CD4-positive, alpha-beta T cell treated with Interleukin-17A for 4 hours (primary cell): ENCODE data around the gene FAM3D.

ENCODE experiments used
- DNase-seq: peaks from one replicate; pipeline ENCODE4 v3.0.0-alpha.2; 2020; ENCODE audit warnings: mixed read lengths

FAM3D gene

DNA sequence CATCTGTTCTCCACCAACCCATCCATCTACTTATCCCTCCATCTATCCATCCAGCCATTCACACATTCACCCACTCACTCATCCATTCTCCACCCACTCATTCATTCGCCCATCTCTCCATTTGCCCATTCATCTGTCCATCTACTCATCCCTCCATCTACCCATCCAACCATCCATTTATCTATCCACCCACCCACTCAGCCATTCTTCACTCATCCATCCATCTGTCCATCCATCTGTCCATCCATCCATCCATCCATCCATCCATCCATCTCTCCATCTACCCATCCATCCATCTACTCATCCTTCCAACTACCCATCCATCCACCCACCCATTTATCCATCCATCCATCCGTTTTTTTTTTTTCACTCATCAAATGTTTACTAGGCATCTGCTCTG lies 13.9 kb downstream of the FAM3D start:
- no peak for DNase-seq

DNA sequence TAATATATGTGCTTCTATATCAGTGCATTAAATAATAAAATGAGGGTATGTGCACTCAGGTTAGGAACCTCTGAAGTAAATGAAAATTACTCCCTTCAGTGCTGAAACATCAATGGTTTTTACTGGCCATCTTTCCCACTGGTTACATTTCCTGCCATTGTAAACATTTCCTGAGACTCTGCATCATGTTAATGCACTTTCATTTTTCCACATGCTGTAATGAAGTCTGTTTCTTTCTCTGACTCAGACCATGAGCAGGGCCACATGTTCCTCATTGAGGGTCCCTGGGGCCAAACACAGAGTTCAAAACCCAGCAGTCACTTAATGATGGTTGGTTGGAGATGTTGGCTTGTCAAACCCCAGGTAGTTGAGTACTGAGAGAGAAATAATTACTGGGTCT lies 15.3 kb downstream of the FAM3D start:
- no peak for DNase-seq

DNA sequence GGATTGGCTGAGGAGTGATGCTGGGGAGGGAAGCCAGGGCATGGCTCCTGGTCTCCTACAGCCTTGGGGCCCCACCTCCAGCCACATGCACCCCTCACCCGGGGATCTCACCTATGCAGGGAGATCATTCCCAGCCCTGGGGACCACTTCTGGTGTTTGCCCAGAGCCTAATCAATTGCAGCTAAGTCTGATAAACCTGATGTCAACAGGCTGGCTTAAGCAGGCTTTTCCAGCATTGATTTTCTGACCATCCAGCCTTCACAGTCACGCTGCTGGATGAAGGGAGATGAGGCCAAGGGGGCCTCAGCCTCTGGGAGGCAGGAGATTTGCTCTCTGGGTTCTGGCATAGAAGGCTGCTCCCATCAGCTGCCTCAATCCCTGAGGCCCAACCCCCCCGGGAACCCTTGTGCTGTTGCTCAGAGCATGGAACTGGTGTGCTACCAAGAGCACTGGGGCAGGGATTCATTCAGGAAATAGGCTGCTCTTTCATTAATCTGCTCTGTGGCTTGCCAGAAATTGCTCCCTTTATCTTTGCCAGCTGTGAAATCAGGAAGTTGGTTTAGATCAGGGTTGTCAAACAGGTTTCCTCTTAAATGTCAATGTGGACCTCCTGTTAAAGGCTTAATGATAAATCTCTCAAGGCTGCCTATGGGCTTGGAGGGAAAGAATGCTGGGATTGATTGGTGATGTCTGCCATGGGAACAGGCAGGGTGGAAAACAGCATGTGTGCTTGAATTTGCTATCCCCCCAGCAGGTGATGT lies 19.0 kb downstream of the FAM3D start:
- no peak for DNase-seq

DNA sequence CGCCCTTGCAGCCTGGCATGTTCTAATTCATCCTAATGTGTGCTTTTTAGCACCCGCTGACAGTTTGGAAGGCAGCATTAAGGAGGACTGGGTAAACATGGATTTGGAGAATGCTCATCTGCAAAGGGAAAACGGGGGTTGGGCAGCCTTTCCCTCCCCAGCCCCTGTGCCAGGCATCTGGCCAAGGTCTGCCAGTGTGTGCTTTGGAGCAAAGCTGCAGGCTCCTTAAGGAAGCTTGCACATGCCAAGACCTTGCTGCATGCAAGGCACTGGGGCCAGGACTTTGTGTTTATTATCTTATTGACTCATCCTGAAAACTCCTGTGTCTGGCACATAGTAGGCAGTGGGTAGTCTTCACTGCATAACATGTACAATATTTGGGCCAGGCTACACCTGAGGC lies 20.1 kb downstream of the FAM3D start:
- no peak for DNase-seq

DNA sequence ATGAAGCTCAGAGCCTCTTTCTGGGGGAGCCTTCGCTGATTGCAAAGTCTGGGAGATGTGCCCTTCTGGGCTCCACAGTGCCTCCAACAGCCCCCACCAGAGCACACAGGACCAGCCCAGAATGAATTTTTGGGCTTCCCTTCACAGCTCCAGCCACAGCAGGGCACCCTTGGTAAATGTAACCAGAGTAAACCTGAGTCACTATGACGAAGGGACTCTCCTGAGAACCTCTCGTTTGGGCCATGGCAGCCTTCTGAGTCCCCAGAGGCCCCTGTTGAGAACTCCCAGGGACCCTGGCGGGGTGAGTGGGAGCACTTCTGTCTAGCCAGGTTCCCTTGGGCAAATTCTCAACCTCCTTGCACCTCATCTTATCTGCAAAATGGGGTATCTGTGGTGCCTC lies 20.8 kb downstream of the FAM3D start:
- no peak for DNase-seq

DNA sequence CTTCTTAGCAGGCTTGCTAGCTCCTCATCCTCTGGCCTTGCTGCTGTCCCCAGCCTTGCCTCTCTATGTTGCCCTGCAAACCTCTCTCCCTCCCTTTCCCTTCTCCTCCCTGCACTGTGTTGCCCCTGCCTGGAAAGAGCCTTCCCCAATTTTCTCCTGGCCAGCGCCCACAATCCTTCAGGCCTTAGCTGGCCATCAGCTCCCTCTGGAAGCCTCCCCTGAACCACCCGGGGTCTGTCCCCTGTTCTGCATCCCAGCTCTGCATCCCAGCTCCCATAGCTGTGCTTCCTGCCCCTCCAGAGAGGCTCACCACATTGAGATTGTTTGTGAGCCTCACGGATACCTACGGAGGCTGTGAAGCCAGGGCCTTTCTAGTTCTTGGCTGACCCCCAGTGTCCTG lies 23.7 kb downstream of the FAM3D start:
- DNase-seq = no peak

DNA sequence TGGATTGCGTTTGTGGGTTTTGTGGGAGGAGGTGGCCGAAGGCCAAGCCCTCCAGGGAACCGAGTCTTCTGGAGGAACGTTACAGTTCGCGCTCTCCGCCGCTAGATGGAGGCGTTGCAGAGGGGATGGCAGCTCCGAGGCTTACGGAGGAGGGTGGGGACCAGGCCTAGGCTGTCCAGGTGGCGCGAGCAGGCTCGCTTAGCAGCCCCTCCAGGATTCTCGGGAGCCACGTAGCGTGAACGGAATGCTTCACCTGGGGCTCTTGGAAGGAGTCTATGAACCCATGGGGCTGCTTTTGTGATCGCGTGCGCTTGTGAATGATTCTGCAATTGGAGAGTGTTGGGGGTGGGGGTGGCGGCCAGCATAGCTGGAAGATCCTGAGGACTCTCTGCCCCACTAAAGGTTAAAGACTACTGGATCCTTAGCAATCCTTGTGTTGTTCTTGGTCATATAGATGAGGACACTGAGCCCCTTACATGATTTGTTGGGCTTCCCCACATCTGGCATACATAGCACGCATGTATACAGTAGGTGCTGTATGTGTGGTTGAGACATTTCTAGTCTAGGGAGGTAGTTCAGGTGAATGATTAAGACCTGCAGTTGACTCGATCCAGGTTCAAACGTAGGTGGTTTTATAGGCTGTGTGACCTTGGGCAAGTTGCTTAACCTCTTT lies 25.7 kb downstream of the FAM3D start:
- peak; percentile 53 for DNase-seq

DNA sequence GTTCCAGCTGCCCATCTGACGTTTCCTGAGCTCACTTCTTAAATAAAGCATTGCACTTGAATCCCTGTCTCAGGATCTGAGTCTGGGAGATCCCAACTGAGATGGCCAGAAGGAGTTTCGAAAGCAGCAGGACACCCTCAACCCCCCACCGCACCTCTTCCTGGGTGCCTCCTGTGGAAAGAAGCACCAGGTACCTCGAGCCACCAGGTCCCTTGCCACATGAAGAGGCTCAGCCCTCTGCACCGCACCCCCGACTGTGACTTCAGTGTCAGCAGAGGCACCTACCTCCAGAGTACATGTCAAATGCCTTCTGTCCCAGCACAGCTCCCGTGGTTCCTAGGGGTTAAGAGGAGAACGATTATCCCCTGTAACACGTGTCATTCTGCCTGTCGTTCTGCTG lies 26.7 kb downstream of the FAM3D start:
- no peak for DNase-seq

DNA sequence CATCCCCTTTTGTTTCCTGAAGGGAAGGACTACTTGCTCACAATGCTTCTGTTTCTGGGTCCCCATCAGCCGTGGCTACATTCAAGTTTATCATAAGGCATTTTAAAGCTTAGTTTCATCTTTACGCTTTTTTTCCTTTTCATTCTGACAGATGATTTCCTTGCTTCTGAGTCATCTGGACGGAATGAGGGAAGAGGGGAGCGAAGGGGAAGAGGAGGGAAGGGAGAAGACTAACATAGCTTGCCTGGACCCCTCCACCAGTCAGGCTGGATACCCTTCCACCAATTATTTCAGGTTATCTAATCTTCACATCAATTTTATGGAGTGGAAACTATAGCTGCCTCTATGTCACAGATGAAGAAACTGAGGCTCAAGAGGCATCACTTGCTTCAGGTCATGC lies 27.6 kb downstream of the FAM3D start:
- no peak for DNase-seq

DNA sequence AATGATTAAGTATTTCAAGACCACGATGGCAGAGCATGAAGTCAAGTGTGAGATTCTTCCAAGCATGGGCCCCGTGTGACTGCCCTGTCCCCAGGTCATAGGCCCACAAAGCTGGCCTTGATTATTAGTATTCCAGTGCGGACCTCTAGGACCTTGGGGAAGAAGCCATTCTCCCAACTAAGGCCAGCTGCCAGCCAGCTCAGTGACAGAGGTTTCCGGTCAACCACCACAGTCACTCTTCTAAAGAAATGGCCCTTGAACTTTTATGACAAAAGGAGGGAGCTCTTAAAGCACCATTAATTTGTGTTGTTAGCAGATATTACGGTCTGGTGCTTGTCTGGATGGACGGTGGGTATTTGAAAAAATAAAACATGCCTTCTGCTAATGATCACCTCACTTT lies 28.0 kb downstream of the FAM3D start:
- DNase-seq = no peak

DNA sequence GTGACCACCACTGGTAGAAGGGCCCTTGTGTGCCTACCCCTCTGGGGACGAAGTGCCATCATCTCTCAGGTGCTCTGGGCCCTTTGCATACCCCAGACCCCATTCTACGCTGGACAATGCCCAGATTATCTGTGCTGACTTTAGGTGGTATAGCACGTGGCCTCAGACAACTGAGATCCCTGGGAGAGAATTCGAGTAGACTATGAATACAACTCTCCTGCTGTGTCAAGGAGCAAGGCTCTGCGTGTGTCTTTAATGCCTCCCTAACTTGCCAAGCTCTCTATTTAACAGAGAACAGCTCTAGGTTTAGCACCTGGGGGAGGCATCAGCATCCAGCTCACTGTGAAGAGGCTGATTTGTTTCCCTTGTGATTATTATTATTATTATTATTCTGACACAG lies 29.1 kb downstream of the FAM3D start:
- DNase-seq = no peak

DNA sequence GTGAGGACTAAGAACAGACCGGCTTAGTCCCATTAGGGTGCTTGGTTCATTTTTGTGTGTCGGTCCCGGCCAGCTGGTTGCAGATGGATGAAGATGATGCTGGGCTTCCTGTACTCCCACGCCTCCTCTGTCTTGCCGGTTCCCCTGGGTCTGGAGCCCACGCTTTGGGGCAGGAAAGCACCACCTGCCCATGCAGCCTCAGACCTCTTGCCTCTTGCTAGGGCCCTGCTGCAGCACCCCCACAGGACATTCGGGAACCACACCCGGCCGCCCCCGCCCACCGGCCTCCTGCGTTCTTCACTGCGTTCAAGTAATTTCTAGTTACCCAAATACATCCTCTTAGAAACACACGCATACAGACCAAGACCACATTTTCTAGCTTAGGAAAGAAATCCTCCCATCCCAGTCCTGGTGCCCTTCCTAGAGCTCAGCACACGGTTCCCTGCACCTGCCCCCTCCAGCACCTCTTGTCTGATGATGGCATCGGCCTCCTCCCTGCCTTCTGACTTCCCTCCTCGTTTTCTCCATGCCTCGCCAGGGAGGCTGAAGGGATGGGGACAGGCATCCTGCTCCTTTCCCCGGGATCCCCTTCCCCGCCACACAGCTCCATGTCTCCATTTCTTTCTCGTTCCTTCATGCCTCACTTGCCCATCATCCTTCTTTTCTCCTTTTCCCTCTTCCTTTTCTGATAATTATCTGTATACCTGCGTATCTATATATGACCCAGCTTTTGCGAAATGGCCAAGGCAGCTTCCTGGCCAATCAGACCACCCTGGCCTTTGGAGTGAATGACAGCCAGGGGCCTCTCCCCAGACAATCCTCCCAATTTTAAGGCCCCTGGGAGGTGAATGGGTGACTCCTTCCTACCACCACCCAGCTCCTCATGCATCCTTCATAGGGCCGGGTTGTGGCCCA lies 30.9 kb downstream of the FAM3D start:
- DNase-seq = no peak

DNA sequence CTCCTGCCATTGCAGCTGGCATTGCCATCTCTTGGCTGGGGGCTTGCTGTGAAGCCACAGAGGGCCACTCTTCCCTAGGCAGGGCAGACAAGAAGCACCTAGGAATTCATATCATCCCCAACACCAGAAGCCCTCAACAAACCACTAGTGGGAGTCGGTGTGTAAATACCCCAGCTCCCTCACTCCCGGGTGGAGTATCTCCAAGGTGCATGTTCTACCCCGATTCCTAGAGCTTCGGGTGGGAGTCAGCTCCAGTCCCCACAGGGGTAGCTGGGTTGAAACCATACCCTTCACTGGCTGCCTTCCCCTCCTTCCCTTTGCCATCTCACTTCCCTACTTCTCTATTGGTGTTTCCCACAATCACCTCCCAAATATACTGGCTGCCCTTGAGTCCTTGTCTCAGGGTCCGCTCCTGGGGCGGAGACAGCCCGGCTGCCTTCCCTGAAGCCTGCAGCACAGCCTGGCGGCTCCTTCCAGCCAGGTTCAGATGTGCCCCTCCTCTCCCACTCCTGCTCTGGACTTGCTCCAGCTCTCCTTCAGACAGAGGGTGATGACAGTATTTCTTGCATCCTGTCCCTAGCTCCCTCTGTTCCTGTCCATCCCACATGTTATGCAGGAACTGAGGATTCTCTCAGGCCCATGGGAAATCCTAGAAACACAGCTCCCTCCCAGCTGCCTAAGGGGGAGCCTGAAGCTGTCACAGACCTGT lies 33.3 kb downstream of the FAM3D start:
- no peak for DNase-seq

DNA sequence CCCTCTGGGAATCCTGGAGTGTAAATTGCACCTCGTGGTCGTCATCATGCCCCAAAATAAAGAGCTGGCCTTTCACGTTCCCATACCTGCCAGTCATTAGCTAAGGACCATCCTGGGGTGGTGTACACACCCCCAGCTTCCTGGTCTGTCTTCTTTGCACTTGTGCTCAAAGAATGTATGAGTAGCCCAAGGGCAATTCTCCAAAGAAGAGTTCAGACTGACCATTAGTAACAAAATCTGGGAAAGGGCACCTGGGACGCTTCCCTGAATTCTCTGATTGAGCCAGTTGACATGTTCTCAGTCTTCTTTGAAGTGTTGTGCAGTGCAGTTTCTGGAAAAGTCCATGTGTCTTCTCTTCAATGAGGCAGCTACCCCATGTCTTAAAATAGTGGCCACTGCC lies 34.8 kb downstream of the FAM3D start:
- DNase-seq = no peak

DNA sequence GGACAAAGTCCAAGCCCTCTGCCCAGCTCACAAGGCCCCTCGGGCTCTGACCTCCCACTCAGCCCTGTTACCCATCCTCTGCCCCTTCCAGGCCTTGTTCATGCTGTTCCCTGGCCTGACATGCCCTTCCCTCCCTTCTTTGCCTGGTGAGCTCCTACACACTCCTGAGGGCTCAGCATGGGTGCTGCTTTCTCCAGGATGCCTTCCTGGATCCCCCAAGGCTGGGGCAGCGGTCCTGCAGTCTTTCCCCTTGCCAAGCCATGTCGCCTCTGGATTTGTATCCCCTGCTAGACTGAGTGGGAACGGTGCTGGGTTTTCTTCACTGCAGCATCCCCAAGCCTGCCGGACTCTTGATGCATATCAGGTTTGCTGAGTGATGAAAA lies 35.9 kb downstream of the FAM3D start:
- no peak for DNase-seq

DNA sequence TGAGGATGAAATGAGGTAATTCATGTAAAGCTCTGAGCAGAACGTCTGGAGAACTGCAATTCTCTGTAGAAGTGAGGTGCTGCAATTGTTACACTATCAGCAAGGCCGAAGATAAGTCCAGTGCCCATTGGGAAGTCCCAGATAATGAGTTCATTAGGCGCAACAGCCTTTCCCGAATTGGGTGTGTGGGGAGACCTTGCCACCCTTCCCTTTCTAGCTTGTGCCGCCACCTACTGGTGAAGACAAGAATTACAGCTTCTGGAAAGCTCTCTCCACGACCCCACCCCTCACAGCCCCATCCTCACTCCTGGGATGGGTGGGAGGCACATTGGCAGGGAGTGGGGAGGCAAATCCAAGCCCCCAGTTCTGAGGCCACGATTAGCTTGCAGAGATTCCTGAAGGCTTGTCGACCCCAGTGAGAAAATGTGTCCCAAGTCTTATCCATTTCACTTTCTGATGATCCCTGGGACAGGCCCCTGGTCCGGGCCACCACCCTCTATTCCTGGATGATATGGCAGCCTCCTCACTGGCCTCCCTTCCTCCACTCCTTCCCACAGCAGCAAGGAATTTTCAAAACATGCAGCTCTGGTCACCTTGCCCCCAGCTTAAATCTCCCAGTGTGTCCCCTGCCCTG lies 36.4 kb downstream of the FAM3D start:
- peak; percentile 60 for DNase-seq

DNA sequence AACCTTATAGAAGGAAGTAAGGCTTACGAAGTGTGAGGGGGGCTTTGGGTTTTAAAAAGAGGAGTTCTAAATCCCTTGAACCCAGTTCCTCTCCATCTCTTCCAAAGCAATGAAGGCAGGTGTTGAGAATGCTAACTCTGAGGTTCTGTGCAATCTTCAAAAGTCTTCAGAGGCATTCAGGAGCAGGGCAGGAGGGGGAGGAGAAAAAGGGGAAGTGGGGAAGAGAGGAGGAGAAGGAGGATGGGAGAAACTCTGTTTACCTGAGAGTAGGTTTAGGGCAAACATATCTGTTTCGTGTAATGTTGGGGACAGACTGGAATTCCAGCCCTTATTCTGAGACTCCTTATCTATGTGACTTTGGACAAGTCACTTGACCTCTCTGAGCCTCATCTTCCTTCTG lies 36.9 kb downstream of the FAM3D start:
- no peak for DNase-seq

DNA sequence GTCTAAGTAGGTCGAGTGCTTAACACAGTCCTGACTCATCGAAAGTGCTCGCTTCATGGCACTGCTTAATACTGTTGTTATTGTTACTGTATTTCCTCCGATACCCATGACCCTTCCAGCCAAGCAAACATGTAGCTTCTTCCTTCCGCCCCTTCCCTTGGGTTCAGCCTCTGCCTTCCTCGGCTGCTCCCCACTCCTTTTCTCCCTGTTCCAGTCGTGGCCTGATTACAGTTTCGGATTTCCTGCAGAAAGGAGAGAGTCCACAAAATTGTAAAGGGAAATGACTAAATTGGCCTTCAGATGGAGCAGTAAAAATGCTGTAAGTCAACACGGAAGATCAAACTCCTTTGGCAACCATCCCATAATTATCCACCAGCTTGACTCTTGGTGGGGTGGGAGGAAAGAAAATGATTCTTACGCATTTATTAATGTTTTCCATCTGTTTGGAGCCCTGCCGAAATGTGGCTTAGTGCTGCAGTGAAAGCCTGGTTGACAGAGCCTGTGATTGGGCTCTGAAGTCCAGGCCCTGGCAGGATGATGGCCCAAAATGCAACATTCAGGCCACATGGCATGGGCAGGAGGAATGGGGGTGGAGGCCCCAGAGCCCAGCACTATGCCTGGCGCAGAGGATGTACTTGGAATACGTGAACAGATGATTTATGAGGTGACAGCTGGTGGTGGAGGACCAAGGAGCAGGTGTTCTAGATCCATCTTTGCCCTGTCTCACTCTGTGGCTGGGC lies 37.6 kb downstream of the FAM3D start:
- no peak for DNase-seq

DNA sequence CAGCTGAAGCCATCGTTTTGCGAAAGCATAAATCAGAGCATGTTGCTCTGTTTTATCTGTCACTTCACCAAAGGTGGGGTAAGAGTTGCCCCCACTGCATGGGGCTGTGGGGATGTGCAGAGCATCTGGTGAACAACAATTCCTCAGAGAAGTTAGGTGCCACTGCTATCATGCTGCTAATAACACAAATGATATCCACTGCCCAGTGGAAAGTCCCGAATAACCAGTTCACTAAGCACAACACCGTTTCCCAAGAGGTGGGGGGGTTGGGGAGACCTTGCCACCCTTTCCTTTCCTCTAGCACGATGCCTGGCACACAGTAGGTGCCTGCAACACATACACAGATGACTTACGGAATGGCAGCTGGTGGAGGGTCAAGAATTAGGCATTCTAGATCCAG lies 38.6 kb downstream of the FAM3D start:
- DNase-seq = no peak

DNA sequence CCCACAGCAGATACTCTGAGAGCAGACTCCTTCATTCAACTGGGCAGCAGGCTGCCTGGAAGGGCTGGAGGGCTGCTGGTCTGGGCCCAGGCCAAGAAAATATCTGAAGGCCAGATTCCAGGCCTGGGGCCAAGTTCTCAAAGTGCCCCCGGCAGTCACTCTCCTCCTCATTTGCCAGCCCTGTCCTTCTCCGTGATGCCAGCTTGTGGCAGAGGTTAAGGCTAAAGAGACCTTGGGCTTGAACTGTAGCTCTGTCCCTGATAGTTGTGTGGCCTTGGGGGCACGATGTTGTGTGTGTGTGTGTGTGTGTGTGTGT lies 39.0 kb downstream of the FAM3D start:
- no peak for DNase-seq

DNA sequence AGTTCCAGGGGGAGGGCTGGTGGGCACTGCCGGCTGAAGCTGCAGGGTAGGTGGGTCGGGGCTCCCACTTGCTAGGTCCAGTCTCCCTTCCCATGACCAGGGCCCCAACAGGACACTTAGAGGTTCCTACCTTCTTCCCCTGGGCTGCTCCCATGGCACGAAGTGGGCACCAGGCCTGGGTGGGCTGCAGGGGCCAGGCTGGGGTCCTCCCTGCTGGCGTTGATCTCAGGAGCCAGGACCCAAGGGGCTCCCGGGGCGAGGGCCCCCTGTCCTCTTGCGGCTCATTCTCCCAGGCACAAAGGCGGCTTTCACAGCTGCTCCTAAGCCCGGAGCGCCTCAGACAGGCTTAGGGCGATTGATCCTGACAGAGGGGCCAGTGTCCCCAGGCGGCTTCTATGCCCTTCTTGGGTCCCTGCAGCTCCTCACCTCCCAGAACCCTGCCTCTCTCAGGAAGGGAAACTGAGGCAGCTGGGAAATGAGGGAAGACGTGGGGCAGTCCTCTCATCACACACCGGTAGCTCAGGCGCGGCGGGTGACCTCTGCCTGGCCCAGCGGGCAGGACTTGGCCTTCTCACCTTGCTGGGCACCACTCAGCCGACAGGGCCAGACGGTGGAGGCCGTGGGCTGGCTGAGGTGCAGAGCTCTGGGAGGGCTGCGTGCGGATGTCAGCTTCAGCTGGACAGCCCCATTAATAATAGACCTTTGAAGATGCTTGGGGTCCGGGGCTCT lies 39.6 kb downstream of the FAM3D start:
- DNase-seq = no peak
